Activated T-cell treated with anti-CD3 and anti-CD28 coated beads, Interleukin-2, amount 50 U/mL, for 72 hours (primary cell): ENCODE results near the gene ZNF577. TPM values are rescaled to one million over a fixed set of nuclear protein-coding genes. Genes with fewer than 3 reads are reported as not detected.
"Not testable (repeated sequence)": the region's sequence is repeated elsewhere in the genome, so short reads cannot be mapped to it uniquely, and the experiment has no call there.

Source experiments
- ATAC-seq, 2 donors: fragments of 150-1000 bp; cut with Tn5 transposase; replicated peaks in 1 of 2; 2 replicates each; pipeline ENCODE4 v1.10.0; 2021; ENCODE audit warnings: moderate library complexity in 2 of 2, mild to moderate bottlenecking in 1 of 2
- DNase-seq, 2 donors: peaks; one replicate each; pipeline ENCODE4 v3.0.0; 2021 to 2022; ENCODE audit warnings: mixed read lengths in 1 of 2
- H3K27ac Mint-ChIP-seq: one replicate; pipeline ENCODE4 v1.8.0; 2022; ENCODE audit warnings: mild to moderate bottlenecking, moderate library complexity, mixed read lengths
- H3K27me3 Mint-ChIP-seq: one replicate; pipeline ENCODE4 v1.8.0; 2022; ENCODE audit warnings: low read depth, mixed read lengths
- H3K36me3 Mint-ChIP-seq, 2 donors: one replicate each; pipeline ENCODE4 v1.8.0; 2022; ENCODE audit warnings: mixed read lengths in 2 of 2, mild to moderate bottlenecking in 1 of 2; ENCODE audit not compliant: insufficient read depth in 2 of 2
- H3K4me1 Mint-ChIP-seq: one replicate; pipeline ENCODE4 v1.8.0; 2022; ENCODE audit warnings: low read depth, mixed read lengths
- H3K4me3 Mint-ChIP-seq, 2 donors: one replicate each; pipeline ENCODE4 v1.8.0; 2022; ENCODE audit warnings: mild to moderate bottlenecking in 2 of 2, mixed read lengths in 2 of 2, moderate library complexity in 2 of 2
- H3K9me3 Mint-ChIP-seq, 2 donors: one replicate each; pipeline ENCODE4 v1.8.0; 2022; ENCODE audit warnings: mixed read lengths in 2 of 2
- total RNA-seq, 2 donors: library from RNA; stranded (reverse); gene quantifications; one replicate each; pipeline ENCODE4 v1.2.3, GENCODE V29; 2022

Gene ZNF577
- total RNA-seq, result 10 to 100 TPM in 1 of 2 donors, 1 to 10 TPM in 1; 9.4 to 11.0 TPM

GRCh38 chr19:51887522-51888498 lies at the start of gene ZNF577:
Gene ZNF577, minus strand, starts transcription at chr19:51887951. Its CDS starts 7,569 bp downstream, at chr19:51880382.
- peak within 1 kb of the TSS; percentile 95 to 98 for H3K4me3 Mint-ChIP-seq
- H3K36me3 Mint-ChIP-seq, result peaks cover 56 to 84% of the 10 kb centered on the region in 2 donors
- ATAC-seq, result peak; percentile 85 to 94
- peak within 1 kb of the TSS; percentile 61 for H3K27ac Mint-ChIP-seq
- peaks cover 12% of the 10 kb centered on the region for H3K4me1 Mint-ChIP-seq
- no peaks in the 10 kb centered on the region for H3K27me3 Mint-ChIP-seq
- peaks cover 28 to 35% of the 10 kb centered on the region in 2 donors for H3K9me3 Mint-ChIP-seq
- DNase-seq, result peak; percentile 62 to 85

GRCh38 chr19:51931921-51932320 lies 44.2 kb upstream of the ZNF577 start:
- H3K27ac Mint-ChIP-seq, result no peak overlapping the region
- no peak overlapping the region for H3K4me3 Mint-ChIP-seq
- ATAC-seq (no peak), DNase-seq (no peak)
- H3K36me3 Mint-ChIP-seq, result peaks cover 46 to 73% of the 10 kb centered on the region in 2 donors
- H3K27me3 Mint-ChIP-seq, result no peaks in the 10 kb centered on the region
- H3K9me3 Mint-ChIP-seq, result peaks cover 21 to 27% of the 10 kb centered on the region in 2 donors
- peaks cover 17% of the 10 kb centered on the region for H3K4me1 Mint-ChIP-seq

GRCh38 chr19:51927859-51928258 lies 40.1 kb upstream of the ZNF577 start:
- peaks cover 27 to 32% of the 10 kb centered on the region in 2 donors for H3K9me3 Mint-ChIP-seq
- H3K27me3 Mint-ChIP-seq, result no peaks in the 10 kb centered on the region
- ATAC-seq (no peak), DNase-seq (no peak)
- H3K4me3 Mint-ChIP-seq, result peak overlapping the region; percentile 84 to 98
- H3K4me1 Mint-ChIP-seq, result peaks cover 23% of the 10 kb centered on the region
- H3K27ac Mint-ChIP-seq, result peak overlapping the region; percentile 10
- peaks cover 46 to 70% of the 10 kb centered on the region in 2 donors for H3K36me3 Mint-ChIP-seq

GRCh38 chr19:51926784-51927741 lies 39.3 kb upstream of the ZNF577 start, which contains the start of gene ZNF613:
Gene ZNF613, plus strand, starts transcription at chr19:51927472. Its CDS starts 8,749 bp downstream, at chr19:51936221.
- Mint-ChIP-seq H3K4me1 (peaks cover 23% of the 10 kb centered on the region), H3K4me3 (peak within 1 kb of the TSS; percentile 84 to 98), H3K9me3 (peaks cover 27 to 37% of the 10 kb centered on the region in 2 donors), H3K27ac (peak within 1 kb of the TSS; percentile 10), H3K27me3 (no peaks in the 10 kb centered on the region), H3K36me3 (peaks cover 44 to 72% of the 10 kb centered on the region in 2 donors)
- peak; percentile 89 to 95 for ATAC-seq
- peak; percentile 84 to 85 for DNase-seq

GRCh38 chr19:51926426-51926783 lies 38.7 kb upstream of the ZNF577 start:
- Mint-ChIP-seq H3K4me1 (peaks cover 23% of the 10 kb centered on the region), H3K36me3 (peaks cover 42 to 74% of the 10 kb centered on the region in 2 donors), H3K4me3 (peak overlapping the region; percentile 84 to 98), H3K27ac (no peak overlapping the region), H3K9me3 (peaks cover 27 to 39% of the 10 kb centered on the region in 2 donors), H3K27me3 (no peaks in the 10 kb centered on the region)
- DNase-seq (no peak), ATAC-seq (no peak)

GRCh38 chr19:51921949-51922348 lies 34.2 kb upstream of the ZNF577 start:
- H3K27me3 Mint-ChIP-seq, result no peaks in the 10 kb centered on the region
- DNase-seq, result no peak
- no peak overlapping the region for H3K27ac Mint-ChIP-seq
- peaks cover 7% of the 10 kb centered on the region for H3K4me1 Mint-ChIP-seq
- H3K9me3 Mint-ChIP-seq, result peaks cover 34 to 47% of the 10 kb centered on the region in 2 donors
- no peak overlapping the region for H3K4me3 Mint-ChIP-seq
- no peak for ATAC-seq
- peaks cover 37 to 57% of the 10 kb centered on the region in 2 donors for H3K36me3 Mint-ChIP-seq

- Mint-ChIP-seq H3K36me3 (peaks cover 43 to 58% of the 10 kb centered on the region in 2 donors), H3K27ac (no peak overlapping the region), H3K4me3 (no peak overlapping the region), H3K4me1 (no peaks in the 10 kb centered on the region), H3K9me3 (peaks cover 37 to 57% of the 10 kb centered on the region in 2 donors), H3K27me3 (no peaks in the 10 kb centered on the region)
- ATAC-seq (no peak), DNase-seq (no peak)
Measured at GRCh38 chr19:51919606-51920005, 31.9 kb upstream of the ZNF577 start.

GRCh38 chr19:51916167-51916566 lies 28.4 kb upstream of the ZNF577 start:
- Mint-ChIP-seq H3K4me1 (no peaks in the 10 kb centered on the region), H3K27me3 (no peaks in the 10 kb centered on the region), H3K9me3 (peaks cover 39 to 41% of the 10 kb centered on the region in 2 donors), H3K36me3 (peaks cover 36 to 47% of the 10 kb centered on the region in 2 donors), H3K27ac (no peak overlapping the region), H3K4me3 (no peak overlapping the region)
- DNase-seq (no peak), ATAC-seq (no peak)

- peaks cover 35 to 36% of the 10 kb centered on the region in 2 donors for H3K9me3 Mint-ChIP-seq
- H3K27me3 Mint-ChIP-seq, result no peaks in the 10 kb centered on the region
- H3K27ac Mint-ChIP-seq, result no peak overlapping the region
- H3K36me3 Mint-ChIP-seq, result peaks cover 33 to 46% of the 10 kb centered on the region in 2 donors
- ATAC-seq, result no peak
- DNase-seq, result no peak
- no peaks in the 10 kb centered on the region for H3K4me1 Mint-ChIP-seq
- H3K4me3 Mint-ChIP-seq, result no peak overlapping the region
Measured at GRCh38 chr19:51915324-51915867, 27.6 kb upstream of the ZNF577 start.

GRCh38 chr19:51907981-51908380 lies 20.2 kb upstream of the ZNF577 start:
- not testable (repeated sequence) for DNase-seq, ATAC-seq, H3K27ac Mint-ChIP-seq, H3K4me3 Mint-ChIP-seq
- H3K9me3 Mint-ChIP-seq, result peaks cover 25 to 30% of the 10 kb centered on the region in 2 donors
- H3K27me3 Mint-ChIP-seq, result peaks cover 26% of the 10 kb centered on the region
- H3K4me1 Mint-ChIP-seq, result peaks cover 22% of the 10 kb centered on the region
- peaks cover 44 to 64% of the 10 kb centered on the region in 2 donors for H3K36me3 Mint-ChIP-seq

- not testable (repeated sequence) for DNase-seq, ATAC-seq, H3K4me3 Mint-ChIP-seq, H3K27ac Mint-ChIP-seq
- peaks cover 49 to 75% of the 10 kb centered on the region in 2 donors for H3K36me3 Mint-ChIP-seq
- H3K4me1 Mint-ChIP-seq, result peaks cover 28% of the 10 kb centered on the region
- H3K9me3 Mint-ChIP-seq, result peaks cover 30 to 32% of the 10 kb centered on the region in 2 donors
- peaks cover 26% of the 10 kb centered on the region for H3K27me3 Mint-ChIP-seq
Measured at GRCh38 chr19:51906108-51906507, 18.4 kb upstream of the ZNF577 start.

GRCh38 chr19:51905639-51906038 lies 17.9 kb upstream of the ZNF577 start:
- H3K27ac Mint-ChIP-seq, ATAC-seq, H3K4me3 Mint-ChIP-seq, DNase-seq: not testable (repeated sequence)
- peaks cover 32 to 33% of the 10 kb centered on the region in 2 donors for H3K9me3 Mint-ChIP-seq
- H3K36me3 Mint-ChIP-seq, result peaks cover 53 to 77% of the 10 kb centered on the region in 2 donors
- H3K4me1 Mint-ChIP-seq, result peaks cover 28% of the 10 kb centered on the region
- peaks cover 26% of the 10 kb centered on the region for H3K27me3 Mint-ChIP-seq
